ENCODE measurements around the gene YDJC. TPM values are rescaled to one million over a fixed set of nuclear protein-coding genes. Genes with fewer than 3 reads are reported as not detected.

Gene YDJC
- total and polyA plus RNA-seq, 7 donors = 2.4 to 5.8 (median 4.0) TPM

GRCh38 chr22:21624120-21624879 lies 5.5 kb downstream of the YDJC start:
- intact Hi-C loops (cut with DNase I) = loop anchor here in 1 of 2 donors (2.0 kb wide), 1 partner anchor 55 kb away; no protein-coding TSS in a partner anchor
- Histone ChIP-seq H3K36me3 (ENCODE audit: insufficient read depth in 1 of 2, low read depth in 1 of 2) (peaks cover 0 to 17% of the 10 kb centered on the region in 2 donors), H3K4me3 (no peak overlapping the region), H3K27me3 (ENCODE audit: insufficient read depth in 3 of 3, low read length in 2 of 3) (no peaks in the 10 kb centered on the region), H3K27ac (no peak overlapping the region), H3K4me1 (peaks cover 33% of the 10 kb centered on the region), H3K9me3 (no peaks in the 10 kb centered on the region)
- 26 to 41% (median 38%) methylated on average over 8 of the region's 8 CpGs for WGBS, 3 donors
- no peak for TF ChIP-seq CTCF (IDR thresholded peaks at IDR 0.05)
- peak; percentile 60 to 79 (median 73) for ATAC-seq
- DNase-seq = peak; percentile 30 to 67

- H3K36me3 ChIP-seq (ENCODE audit: insufficient read depth in 1 of 2, low read depth in 1 of 2) = peaks cover 0 to 17% of the 10 kb centered on the region in 2 donors
- WGBS, 3 donors = 46 to 61% (median 46%) methylated on average over 6 to 7 of the region's 7 CpGs
- ATAC-seq = peak in 3 of 4 donors; percentile 6 to 20 (median 12)
These were observed 6.2 kb downstream of the YDJC start for GRCh38 chr22:21623648-21623970.

GRCh38 chr22:21622919-21623647 lies 6.7 kb downstream of the YDJC start:
- peaks cover 33% of the 10 kb centered on the region for H3K4me1 ChIP-seq
- no peak for TF ChIP-seq CTCF (IDR thresholded peaks at IDR 0.05)
- 52 to 69% (median 57%) methylated on average over 23 of the region's 23 CpGs for WGBS, 3 donors

More at GRCh38 chr22:21623648-21623970, 6.2 kb downstream of the YDJC start:
- TF ChIP-seq CTCF (IDR thresholded peaks at IDR 0.05) = no peak
- Histone ChIP-seq H3K27me3 (ENCODE audit: insufficient read depth in 3 of 3, low read length in 2 of 3) (no peaks in the 10 kb centered on the region), H3K27ac (no peak overlapping the region), H3K9me3 (no peaks in the 10 kb centered on the region), H3K4me3 (no peak overlapping the region), H3K4me1 (peaks cover 33% of the 10 kb centered on the region)
- intact Hi-C loops (cut with DNase I) = no loop called here
- DNase-seq = no peak

GRCh38 chr22:21622011-21622918 lies 7.6 kb downstream of the YDJC start:
- no peak overlapping the region for H3K27ac ChIP-seq
- peaks cover 0 to 17% of the 10 kb centered on the region in 2 donors for H3K36me3 ChIP-seq (ENCODE audit: insufficient read depth in 1 of 2, low read depth in 1 of 2)
- no peak for ATAC-seq
- H3K27me3 ChIP-seq (ENCODE audit: insufficient read depth in 3 of 3, low read length in 2 of 3) = no peaks in the 10 kb centered on the region
- no peak for TF ChIP-seq CTCF (IDR thresholded peaks at IDR 0.05)
- 75 to 81% (median 80%) methylated on average over 17 of the region's 17 CpGs for WGBS, 3 donors
- H3K4me1 ChIP-seq = peaks cover 33% of the 10 kb centered on the region
- no peak overlapping the region for H3K4me3 ChIP-seq
- H3K9me3 ChIP-seq = no peaks in the 10 kb centered on the region
- no peak for DNase-seq
- intact Hi-C loops (cut with DNase I) = no loop called here

More at GRCh38 chr22:21622919-21623647, 6.7 kb downstream of the YDJC start:
- Histone ChIP-seq H3K27ac (no peak overlapping the region), H3K4me3 (no peak overlapping the region), H3K36me3 (ENCODE audit: insufficient read depth in 1 of 2, low read depth in 1 of 2) (peaks cover 0 to 17% of the 10 kb centered on the region in 2 donors), H3K27me3 (ENCODE audit: insufficient read depth in 3 of 3, low read length in 2 of 3) (no peaks in the 10 kb centered on the region), H3K9me3 (no peaks in the 10 kb centered on the region)
- DNase-seq = no peak
- intact Hi-C loops (cut with DNase I) = no loop called here
- peak in 1 of 4 donors; percentile 35 for ATAC-seq
